ENCODE data around the gene PPARGC1A.

- TF ChIP-seq POLR2A (IDR thresholded peaks at IDR 0.05) = no peak
- no peak for TF ChIP-seq CTCF (IDR thresholded peaks at IDR 0.05)
Measured at GRCh38 chr4:23874536-23874901, 15.3 kb downstream of the PPARGC1A start.

Data from ovary (tissue), 3 donors.